SK-N-SH (cell line): ENCODE data around the gene GRIK3.

Experiments used
- REST ChIP-seq: IDR thresholded peaks from 2 replicates; pipeline ENCODE4 v1.6.1; 2012; ENCODE audit warnings: mild to moderate bottlenecking, low read depth, low read length, moderate library complexity
- TF ChIP-seq, protein P1 (sequence below): fragments of 200-600 bp; sonication (generic); IDR thresholded peaks from 2 replicates; pipeline ENCODE4 v1.6.1; 2017; ENCODE audit warnings: antibody characterized with exemption, mild to moderate bottlenecking, moderate library complexity

DNA sequence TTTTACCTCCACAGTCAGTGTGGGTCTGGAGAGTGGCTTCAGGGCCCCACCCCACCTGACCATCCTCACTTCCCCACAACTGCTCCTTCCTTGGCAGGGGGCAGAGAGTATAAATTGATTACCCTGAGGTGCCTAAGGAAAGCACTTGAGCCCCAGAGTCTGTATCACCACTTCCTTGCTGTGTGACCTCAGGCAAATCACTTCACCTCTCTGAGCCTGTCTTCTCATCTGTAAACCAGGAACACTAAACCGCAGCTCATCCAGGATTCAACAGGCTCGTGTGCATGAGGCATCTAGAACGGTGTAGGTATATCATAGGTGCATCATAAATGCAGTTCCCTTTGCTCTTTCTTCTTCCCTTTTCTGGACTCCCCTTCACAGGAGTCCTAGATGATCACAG is 43.4 kb downstream of the GRIK3 start:
- TF ChIP-seq REST, result no peak
- TF ChIP-seq, protein P1, sequence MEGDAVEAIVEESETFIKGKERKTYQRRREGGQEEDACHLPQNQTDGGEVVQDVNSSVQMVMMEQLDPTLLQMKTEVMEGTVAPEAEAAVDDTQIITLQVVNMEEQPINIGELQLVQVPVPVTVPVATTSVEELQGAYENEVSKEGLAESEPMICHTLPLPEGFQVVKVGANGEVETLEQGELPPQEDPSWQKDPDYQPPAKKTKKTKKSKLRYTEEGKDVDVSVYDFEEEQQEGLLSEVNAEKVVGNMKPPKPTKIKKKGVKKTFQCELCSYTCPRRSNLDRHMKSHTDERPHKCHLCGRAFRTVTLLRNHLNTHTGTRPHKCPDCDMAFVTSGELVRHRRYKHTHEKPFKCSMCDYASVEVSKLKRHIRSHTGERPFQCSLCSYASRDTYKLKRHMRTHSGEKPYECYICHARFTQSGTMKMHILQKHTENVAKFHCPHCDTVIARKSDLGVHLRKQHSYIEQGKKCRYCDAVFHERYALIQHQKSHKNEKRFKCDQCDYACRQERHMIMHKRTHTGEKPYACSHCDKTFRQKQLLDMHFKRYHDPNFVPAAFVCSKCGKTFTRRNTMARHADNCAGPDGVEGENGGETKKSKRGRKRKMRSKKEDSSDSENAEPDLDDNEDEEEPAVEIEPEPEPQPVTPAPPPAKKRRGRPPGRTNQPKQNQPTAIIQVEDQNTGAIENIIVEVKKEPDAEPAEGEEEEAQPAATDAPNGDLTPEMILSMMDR, result no peak
